LNCAP (cell line): ENCODE measurements around the gene PSEN1.

Experiments
- TF ChIP-seq, protein P1 (sequence below): fragments of 450-650 bp; IDR thresholded peaks from 2 replicates; pipeline ENCODE4 v1.5.1; 2017; ENCODE audit warnings: mild to moderate bottlenecking

PSEN1 gene

DNA sequence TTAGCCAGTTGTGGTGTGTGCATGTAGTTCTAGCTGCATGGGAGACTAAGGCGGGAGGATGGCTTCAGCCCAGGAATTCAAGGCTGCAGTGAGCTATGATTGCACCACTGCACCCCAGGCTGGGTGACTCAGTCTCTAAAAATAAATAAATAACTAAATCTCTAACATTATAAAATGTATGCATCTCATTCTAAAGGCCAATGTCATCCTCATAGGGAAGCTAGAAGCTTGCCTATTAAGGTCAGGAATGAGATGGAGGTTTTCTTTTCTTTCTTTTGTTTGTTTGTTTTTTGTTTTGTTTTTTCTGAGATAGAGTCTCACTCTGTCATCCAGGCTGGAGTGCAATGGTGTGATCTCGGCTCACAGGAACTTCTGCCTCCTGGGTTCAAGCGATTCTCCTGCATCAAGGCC, 52.2 kb downstream of the PSEN1 start:
- TF ChIP-seq, protein P1, sequence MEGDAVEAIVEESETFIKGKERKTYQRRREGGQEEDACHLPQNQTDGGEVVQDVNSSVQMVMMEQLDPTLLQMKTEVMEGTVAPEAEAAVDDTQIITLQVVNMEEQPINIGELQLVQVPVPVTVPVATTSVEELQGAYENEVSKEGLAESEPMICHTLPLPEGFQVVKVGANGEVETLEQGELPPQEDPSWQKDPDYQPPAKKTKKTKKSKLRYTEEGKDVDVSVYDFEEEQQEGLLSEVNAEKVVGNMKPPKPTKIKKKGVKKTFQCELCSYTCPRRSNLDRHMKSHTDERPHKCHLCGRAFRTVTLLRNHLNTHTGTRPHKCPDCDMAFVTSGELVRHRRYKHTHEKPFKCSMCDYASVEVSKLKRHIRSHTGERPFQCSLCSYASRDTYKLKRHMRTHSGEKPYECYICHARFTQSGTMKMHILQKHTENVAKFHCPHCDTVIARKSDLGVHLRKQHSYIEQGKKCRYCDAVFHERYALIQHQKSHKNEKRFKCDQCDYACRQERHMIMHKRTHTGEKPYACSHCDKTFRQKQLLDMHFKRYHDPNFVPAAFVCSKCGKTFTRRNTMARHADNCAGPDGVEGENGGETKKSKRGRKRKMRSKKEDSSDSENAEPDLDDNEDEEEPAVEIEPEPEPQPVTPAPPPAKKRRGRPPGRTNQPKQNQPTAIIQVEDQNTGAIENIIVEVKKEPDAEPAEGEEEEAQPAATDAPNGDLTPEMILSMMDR, result no peak

GRCh38 chr14:73189651-73190050, 53.3 kb downstream of the PSEN1 start:
- TF ChIP-seq, protein P1, result no peak

DNA sequence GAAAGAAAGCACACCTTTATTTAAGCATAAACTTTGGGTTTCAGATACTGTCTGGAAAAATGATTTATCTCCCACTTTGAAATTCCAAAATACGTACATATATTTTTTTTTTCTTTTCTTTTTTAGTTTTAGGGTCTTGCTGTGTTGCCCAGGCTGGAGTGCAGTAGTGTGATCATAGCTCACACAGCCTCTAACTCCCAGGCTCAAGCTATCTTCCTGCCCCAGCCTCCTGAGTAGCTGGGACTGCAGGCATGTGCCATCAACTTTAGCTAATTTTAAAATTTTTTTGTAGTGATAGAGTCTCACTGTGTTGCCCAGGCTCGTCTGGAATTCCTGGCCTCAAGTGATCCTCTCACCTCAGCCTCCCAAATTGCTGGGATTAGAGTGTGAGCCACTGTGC, 55.1 kb downstream of the PSEN1 start:
- TF ChIP-seq, protein P1, result no peak

GRCh38 chr14:73198253-73198652, 61.9 kb downstream of the PSEN1 start:
- TF ChIP-seq, protein P1, result no peak

DNA sequence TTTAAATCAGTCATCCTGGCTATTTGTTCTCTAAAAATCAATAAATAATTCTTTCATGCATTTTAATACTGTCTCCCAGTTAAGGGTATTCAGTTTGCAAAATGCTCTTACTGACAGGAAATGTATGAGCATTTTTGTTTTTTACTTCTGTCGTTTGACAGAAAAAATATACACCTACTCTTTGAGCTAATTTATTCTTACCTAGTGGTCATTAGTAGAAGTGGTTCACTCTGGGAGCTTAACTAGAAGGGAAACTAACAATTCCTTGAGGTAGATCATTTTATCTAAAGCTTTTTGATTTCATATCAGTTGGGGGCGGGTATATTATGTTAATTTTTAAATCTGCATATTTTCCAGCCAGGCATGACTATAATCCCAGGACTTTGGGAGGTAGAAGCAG, 67.2 kb downstream of the PSEN1 start:
- TF ChIP-seq, protein P1, result no peak

GRCh38 chr14:73207615-73208014, 71.3 kb downstream of the PSEN1 start:
- TF ChIP-seq, protein P1, result no peak

DNA sequence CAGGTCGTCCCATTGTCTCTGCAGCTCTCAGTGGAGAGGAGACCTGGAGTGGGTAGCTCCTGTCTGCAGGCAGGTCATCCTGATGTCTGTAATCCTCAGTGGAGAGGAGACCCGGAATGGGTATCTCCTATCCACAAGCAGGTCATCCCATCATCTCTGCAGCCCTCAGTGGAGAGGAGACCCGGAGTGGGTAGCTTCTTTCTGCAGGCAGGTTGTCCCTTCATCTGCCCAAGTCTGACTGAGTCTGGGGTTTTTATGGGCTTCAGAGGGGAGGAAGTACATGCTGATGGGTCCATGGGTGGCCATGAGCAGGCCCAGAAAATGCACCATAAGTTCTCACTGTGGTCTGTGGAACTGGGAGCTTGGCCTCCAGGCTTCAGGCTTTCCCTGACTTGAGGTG, 72.1 kb downstream of the PSEN1 start:
- TF ChIP-seq, protein P1, result no peak

DNA sequence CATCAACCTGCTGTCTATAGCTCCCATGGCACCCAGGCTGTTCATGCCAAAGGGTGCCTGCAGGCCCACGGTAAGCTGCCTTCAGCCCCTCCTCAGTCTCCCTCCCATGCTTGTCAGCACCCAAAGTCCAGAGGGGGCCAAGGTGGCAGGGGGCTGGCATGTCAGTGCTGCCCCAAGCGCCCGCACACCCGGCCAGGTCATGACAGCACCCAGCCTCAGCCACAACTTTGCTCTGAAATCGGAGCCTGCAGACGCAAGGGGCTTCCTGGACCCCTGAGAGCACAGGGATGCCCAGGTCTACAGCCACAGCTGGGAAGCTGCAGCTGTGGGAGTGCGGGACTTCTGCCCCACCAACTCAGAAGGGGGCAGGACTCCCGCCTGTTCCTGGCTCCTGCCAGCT, 72.5 kb downstream of the PSEN1 start:
- TF ChIP-seq, protein P1, result no peak
